NCI-H69 (cell line): ENCODE results near the gene RPS27.
"Not testable (repeated sequence)": the region's sequence is repeated elsewhere in the genome, so short reads cannot be mapped to it uniquely, and the experiment has no call there.

Experiments used
- DNase-seq: peaks from one replicate; lab custom pipeline; 2025; lab: John Stamatoyannopoulos, UW

RPS27 gene

GRCh38 chr1:153961421-153961820, 29.1 kb upstream of the RPS27 start:
- no peak for DNase-seq

- peak; percentile 59 for DNase-seq
Measured at GRCh38 chr1:153962088-153963029, 28.2 kb upstream of the RPS27 start.

DNA sequence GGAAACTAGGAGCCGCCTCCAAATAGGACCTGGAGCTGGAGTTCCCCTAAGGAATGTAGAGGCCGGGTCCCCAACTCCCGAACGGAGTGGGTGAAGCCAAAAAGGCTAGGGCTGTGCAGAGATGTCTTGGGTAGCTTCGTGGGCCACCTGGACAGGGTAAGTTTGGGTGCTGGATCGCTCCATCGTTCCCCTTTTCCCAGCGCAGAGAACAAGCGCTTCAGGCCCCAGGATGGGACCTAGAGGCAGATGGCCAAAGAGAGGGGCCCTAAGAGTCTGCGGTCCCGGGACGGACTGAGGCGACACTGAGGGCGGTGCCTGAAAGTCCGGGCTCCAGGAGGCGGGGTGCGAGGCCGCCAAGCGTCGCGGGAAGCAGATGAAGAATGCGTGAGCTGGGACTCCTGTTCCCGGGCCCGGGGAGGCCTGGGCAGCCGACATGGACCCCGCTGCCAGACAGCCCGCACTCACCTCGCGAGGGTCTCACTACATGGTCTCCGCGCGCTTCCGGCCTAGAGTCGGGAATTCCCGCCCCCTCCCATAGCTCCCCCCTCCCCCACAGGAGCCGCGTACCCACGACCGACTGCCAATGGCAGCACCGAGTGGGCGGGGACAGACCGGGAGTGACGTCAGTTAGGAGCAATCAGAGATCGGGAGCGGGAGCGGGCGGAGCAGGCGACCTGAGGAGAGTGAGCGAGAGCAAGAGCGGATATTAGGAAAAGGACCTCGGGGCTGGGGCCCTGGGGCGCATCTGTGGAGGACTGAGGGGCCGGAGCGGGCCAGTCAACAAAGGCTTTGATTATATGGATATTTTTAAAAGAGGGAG, 27.3 kb upstream of the RPS27 start, which contains the start of gene SLC39A1:
Gene SLC39A1, minus strand, starts transcription at position 508 of the 820 bp plus-strand sequence. CDS start 822 bp downstream, outside the sequence.
- peak; percentile 99 for DNase-seq

- peak; percentile 84 for DNase-seq
Measured at GRCh38 chr1:153963850-153964331, 26.7 kb upstream of the RPS27 start.

DNA sequence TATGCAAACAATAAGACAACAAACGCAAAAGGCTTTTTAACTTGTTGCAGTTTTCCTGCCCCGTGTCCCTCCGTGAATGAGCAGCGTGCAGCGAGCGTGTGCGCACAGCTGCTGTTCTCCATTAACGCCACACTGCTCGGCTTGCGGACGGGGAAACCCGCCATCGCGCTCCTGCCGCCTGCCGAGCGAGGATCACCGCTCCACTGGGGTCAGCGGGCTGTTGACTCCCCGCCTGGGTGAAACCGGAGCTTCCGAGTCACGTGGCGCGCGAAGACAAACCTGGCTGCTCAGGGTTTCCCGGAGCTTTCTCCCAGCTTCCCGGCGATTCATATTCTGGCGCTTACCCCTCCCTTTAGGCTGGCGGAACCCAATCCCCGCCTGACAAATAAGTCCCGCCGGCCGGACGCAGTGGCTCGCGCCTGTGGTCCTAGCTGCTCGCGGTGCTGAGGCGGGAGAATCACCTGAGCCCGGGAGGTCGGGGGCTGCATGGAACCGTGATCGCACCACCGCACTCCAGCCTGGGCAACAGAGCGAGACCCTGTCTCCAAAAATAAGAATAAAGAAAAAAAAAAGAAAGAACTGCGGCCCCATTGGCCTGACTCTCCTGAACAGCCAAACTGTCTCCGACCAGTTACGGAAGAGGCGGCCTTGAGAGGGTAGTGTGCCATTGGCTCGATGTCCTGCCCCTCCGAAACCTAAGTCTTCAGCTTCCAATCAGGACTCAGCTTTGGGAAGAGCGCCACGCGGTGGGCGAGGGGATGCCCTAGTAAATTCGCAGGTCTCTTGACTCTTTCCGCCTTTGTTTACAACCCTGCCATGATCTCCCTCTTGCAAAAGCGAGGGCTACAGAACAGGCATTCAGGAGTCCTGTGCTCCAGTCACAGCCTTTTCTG, 23.2 kb upstream of the RPS27 start, which contains the start of gene CREB3L4:
Gene CREB3L4, plus strand, starts transcription at position 796 of the 893 bp plus-strand sequence. CDS start 624 bp downstream, outside the sequence.
- DNase-seq = peak; percentile 99

GRCh38 chr1:153968000-153968363, 22.6 kb upstream of the RPS27 start:
- DNase-seq = peak; percentile 88

DNA sequence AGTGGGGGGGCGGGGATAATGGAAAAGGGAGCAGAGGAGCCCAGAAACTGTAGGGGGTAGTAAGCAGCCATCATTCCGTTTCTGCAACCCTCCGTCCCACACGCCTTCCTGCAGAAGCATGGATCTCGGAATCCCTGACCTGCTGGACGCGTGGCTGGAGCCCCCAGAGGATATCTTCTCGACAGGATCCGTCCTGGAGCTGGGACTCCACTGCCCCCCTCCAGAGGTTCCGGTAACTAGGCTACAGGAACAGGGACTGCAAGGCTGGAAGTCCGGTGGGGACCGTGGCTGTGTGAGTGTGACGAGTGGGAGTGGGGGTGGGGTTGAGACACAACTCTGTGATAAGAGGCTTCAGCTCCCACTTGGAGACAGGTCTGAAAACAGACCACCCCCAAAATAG, 22.2 kb upstream of the RPS27 start:
- DNase-seq = peak; percentile 71

GRCh38 chr1:153968972-153969371, 21.6 kb upstream of the RPS27 start:
- no peak for DNase-seq

- DNase-seq = no peak
Measured at GRCh38 chr1:153970346-153970745, 20.2 kb upstream of the RPS27 start.

GRCh38 chr1:153973071-153973470, 17.5 kb upstream of the RPS27 start:
- no peak for DNase-seq

GRCh38 chr1:153973525-153973924, 17.0 kb upstream of the RPS27 start:
- DNase-seq = no peak

DNA sequence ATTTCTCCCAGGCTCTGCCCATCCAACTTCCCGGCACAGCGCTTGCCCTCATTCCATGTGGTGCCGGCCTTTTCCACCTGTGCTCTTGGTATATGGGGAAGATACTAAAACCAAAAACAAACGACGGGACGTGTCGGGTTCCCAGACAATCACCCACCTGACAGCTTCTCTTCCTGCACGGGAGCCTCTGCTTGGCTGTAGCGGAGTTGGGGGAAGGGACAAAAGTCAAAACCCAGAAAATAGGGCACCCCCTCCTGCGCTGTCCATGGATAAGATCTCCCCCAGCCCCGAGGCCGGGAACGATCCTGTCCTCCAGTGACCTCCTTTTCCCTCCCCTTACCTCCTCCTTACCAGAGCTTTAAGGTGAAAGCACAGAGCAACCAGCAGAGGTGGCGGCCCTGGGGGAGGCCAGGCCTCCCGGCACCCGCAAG, 13.7 kb upstream of the RPS27 start:
- DNase-seq = peak; percentile 62

- peak; percentile 95 for DNase-seq
Measured at GRCh38 chr1:153977250-153978240, 13.0 kb upstream of the RPS27 start, which contains the start of gene JTB. JTB (minus strand) TSS chr1:153977674; CDS start chr1:153977252, 422 bp downstream.

GRCh38 chr1:153978274-153978909, 12.2 kb upstream of the RPS27 start:
- DNase-seq = peak; percentile 47

- not testable (repeated sequence) for DNase-seq
Measured at GRCh38 chr1:153979091-153979490, 11.5 kb upstream of the RPS27 start.

DNA sequence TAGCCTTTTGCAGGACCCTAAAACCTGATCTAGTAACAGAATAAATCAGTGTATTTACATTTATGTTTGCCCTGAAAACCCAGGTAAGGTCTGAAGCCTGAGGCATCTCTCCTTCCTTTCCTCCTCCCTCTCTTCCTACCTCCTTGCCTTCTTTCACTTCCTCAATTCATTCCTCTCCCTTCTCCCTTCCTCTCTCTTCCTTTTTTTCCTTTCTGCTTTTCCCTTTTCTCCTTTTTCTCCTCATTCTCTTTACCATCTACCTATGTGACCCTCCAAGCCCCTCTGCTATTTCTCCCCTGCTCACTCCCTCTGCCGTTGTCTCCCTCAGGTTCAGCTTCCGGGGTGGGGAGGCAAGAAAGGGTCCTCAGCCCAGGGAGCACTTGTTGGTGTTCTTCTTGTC, 8.8 kb upstream of the RPS27 start:
- not testable (repeated sequence) for DNase-seq

GRCh38 chr1:153984123-153984894, 6.3 kb upstream of the RPS27 start:
- no peak for DNase-seq

DNA sequence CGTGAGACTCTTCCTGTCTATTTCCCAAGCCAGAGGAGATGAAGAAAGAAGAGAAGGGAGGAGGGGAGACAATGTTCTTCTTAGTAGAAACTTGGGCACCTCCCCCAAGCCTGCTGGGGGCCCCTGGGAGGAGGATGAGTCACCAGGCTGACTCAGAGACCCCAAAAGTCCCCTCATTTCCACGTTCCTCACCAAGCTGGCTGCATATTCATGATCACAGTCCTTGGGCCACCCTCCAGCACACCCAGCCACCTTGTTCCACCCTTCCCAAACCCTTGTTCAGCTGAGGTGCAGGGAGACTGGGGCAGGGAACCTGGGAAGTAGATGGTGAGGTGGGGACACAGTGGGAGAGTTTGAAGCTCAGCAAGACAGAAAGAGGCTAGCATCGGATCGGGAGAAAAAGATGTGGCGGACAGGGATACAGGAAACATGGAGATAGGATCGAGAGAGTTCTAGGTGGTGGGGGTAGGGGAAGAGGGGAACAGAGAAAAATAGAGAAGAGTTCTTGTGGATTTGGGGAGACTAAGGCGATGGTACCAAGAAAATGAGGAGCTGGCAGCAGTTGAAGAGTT, 5.1 kb upstream of the RPS27 start:
- DNase-seq = no peak
